HCT116 (cell line): Measurements from ENCODE around the gene LRG1. TPM values are rescaled to one million over a fixed set of nuclear protein-coding genes. Genes with fewer than 3 reads are reported as not detected.

Source experiments
- ATAC-seq: fragments of 200-7000 bp; cut with Tn5 transposase; 2 replicates; pipeline ENCODE4 v1.9.1; 2020; ENCODE audit warnings: mild to moderate bottlenecking, moderate library complexity
- BruUV-seq: library from RNA; stranded (reverse); fragments of 400-500 nt; replicated peaks from 2 replicates; lab custom pipeline; 2021; lab: Mats Ljungman, UMichigan
- CTCF ChIA-PET: fragments of 300-600 bp; sonication (Branson Sonifier 250); formaldehyde crosslinking; loops from one replicate; lab custom pipeline; 2021; ENCODE audit warnings: antibody characterized with exemption; lab: Charles Lee
- POLR2A ChIA-PET: fragments of 300-600, 350-600 bp; sonication (Branson Sonifier 250); formaldehyde crosslinking; loops from one replicate; lab custom pipeline; 2021; ENCODE audit warnings: antibody characterized with exemption; lab: Charles Lee
- RAD21 ChIA-PET, 2 experiments: fragments of 300-600 bp; sonication (Branson Sonifier 250); formaldehyde crosslinking; loops; one replicate each; lab custom pipeline; 2023; ENCODE audit warnings: low total read pairs in 2 of 2; ENCODE audit not compliant: uncharacterized antibody in 2 of 2, unreplicated experiment in 2 of 2, low non-redundant PET in 1 of 2; lab: Charles Lee
- DNase-seq: peaks from one replicate; pipeline ENCODE4 v3.0.0-alpha.2; 2010; ENCODE audit warnings: low read depth, low spot score
- H2AFZ ChIP-seq: fragments of 200-600 bp; shearing (Covaris generic), sonication (generic); 2 replicates; pipeline ENCODE4 v1.6.1; 2017; ENCODE audit warnings: low read depth, mixed run types, mixed read lengths, antibody characterized with exemption, low read length; ENCODE audit not compliant: poor library complexity, severe bottlenecking
- H3K27ac ChIP-seq: 2 replicates; pipeline ENCODE4 v1.5.1; 2012; ENCODE audit warnings: low read depth, low read length
- H3K27me3 ChIP-seq: fragments of 200-600 bp; sonication (generic); 2 replicates; pipeline ENCODE4 v1.6.1; 2016; ENCODE audit warnings: mixed run types, low read length, mixed read lengths; ENCODE audit not compliant: insufficient read depth
- H3K36me3 ChIP-seq, 2 experiments: fragments of 200-500 bp in 1 of 2; fragments of 200-600 bp in 1 of 2; sonication (Bioruptor generic) in 1 of 2; sonication (generic) in 1 of 2; 2 replicates each; pipeline versions ENCODE4 v1.5.1 to v1.6.1; 2014 to 2016; ENCODE audit warnings: low read length in 2 of 2, inconsistent platforms in 1 of 2, mixed read lengths in 1 of 2, mixed run types in 1 of 2; ENCODE audit not compliant: insufficient read depth in 2 of 2, control insufficient read depth in 1 of 2
- H3K4me1 ChIP-seq, 2 experiments: fragments of 200-600 bp in 1 of 2; sonication (generic) in 1 of 2; 2 replicates each; pipeline versions ENCODE4 v1.5.1 to v1.6.1; 2012 to 2017; ENCODE audit warnings: low read length in 2 of 2, inconsistent platforms in 1 of 2, mild to moderate bottlenecking in 1 of 2, mixed read lengths in 1 of 2, mixed run types in 1 of 2, moderate library complexity in 1 of 2; ENCODE audit not compliant: insufficient read depth in 2 of 2, control insufficient read depth in 1 of 2
- H3K4me2 ChIP-seq: fragments of 200-600 bp; sonication (generic); 2 replicates; pipeline ENCODE4 v1.6.1; 2017; ENCODE audit warnings: mixed run types, low read length, mixed read lengths
- H3K4me3 ChIP-seq, 2 experiments: fragments of 200-600 bp in 1 of 2; sonication (generic) in 1 of 2; replicated peaks in 1 of 2; 2 replicates each; pipeline ENCODE4 v1.5.1; 2011 to 2016; ENCODE audit warnings: low read length in 2 of 2, control low read depth in 1 of 2, low read depth in 1 of 2, mild to moderate bottlenecking in 1 of 2, mixed read lengths in 1 of 2, mixed run types in 1 of 2
- H3K79me2 ChIP-seq: fragments of 200-600 bp; sonication (generic); 2 replicates; pipeline ENCODE4 v1.6.1; 2017; ENCODE audit warnings: mild to moderate bottlenecking, mixed run types, low read length, moderate library complexity, mixed read lengths; ENCODE audit not compliant: insufficient read depth
- H3K9ac ChIP-seq: fragments of 200-600 bp; sonication (generic); 2 replicates; pipeline ENCODE4 v1.6.1; 2016; ENCODE audit warnings: low read length, mixed read lengths
- H3K9me2 ChIP-seq: fragments of 200-600 bp; sonication (generic), shearing (Covaris generic); 2 replicates; pipeline ENCODE4 v1.6.1; 2017; ENCODE audit warnings: mixed run types, mild to moderate bottlenecking, moderate library complexity; ENCODE audit not compliant: insufficient read depth
- H3K9me3 ChIP-seq, 2 experiments: fragments of 200-500 bp in 1 of 2; fragments of 200-600 bp in 1 of 2; sonication (Bioruptor generic) in 1 of 2; sonication (generic) in 1 of 2; 2 replicates each; pipeline ENCODE4 v1.6.1; 2014 to 2017; ENCODE audit warnings: low read length in 2 of 2, mixed read lengths in 2 of 2, inconsistent platforms in 1 of 2, low read depth in 1 of 2, mild to moderate bottlenecking in 1 of 2, mixed run types in 1 of 2, moderate library complexity in 1 of 2; ENCODE audit not compliant: control insufficient read depth in 1 of 2, insufficient read depth in 1 of 2
- H4K20me1 ChIP-seq: fragments of 200-600 bp; sonication (generic), shearing (Covaris generic); 2 replicates; pipeline ENCODE4 v1.6.1; 2017; ENCODE audit warnings: mixed run types, mild to moderate bottlenecking, moderate library complexity; ENCODE audit not compliant: insufficient read depth
- EGR1 ChIP-seq: IDR thresholded peaks from 2 replicates; pipeline ENCODE4 v1.6.1; 2012; ENCODE audit warnings: low read depth
- JUND ChIP-seq: IDR thresholded peaks from 2 replicates; pipeline ENCODE4 v1.6.1; 2012
- POLR2A ChIP-seq: IDR thresholded peaks from 2 replicates; pipeline ENCODE4 v1.7.0; 2011; ENCODE audit warnings: borderline replicate concordance; ENCODE audit not compliant: insufficient read depth, insufficient read length; ENCODE audit errors: extremely low read depth
- RAD21 ChIP-seq: IDR thresholded peaks from 2 replicates; pipeline ENCODE4 v1.6.1; 2012; ENCODE audit warnings: low read depth, mild to moderate bottlenecking
- SIN3A ChIP-seq: IDR thresholded peaks from 2 replicates; pipeline ENCODE4 v1.6.1; 2012; ENCODE audit warnings: low read depth
- SP1 ChIP-seq: IDR thresholded peaks from 2 replicates; pipeline ENCODE4 v1.6.1; 2012; ENCODE audit warnings: low read depth
- intact Hi-C: fragments of 100-400 bp; cut with micrococcal nuclease; formaldehyde crosslinking; loops from 2 replicates; pipeline ENCODE4 v1.10.0; 2022
- total RNA-seq: library from RNA; stranded (reverse); gene quantifications from one replicate; pipeline ENCODE4 v1.2.1, GENCODE V29; 2021; ENCODE audit not compliant: unreplicated experiment
- TF ChIP-seq, protein P1 (sequence below): IDR thresholded peaks from 2 replicates; pipeline ENCODE4 v1.6.1; 2012

The LRG1 gene
- total RNA-seq, 1 experiment from 2014 or later, result 1.3 TPM

DNA sequence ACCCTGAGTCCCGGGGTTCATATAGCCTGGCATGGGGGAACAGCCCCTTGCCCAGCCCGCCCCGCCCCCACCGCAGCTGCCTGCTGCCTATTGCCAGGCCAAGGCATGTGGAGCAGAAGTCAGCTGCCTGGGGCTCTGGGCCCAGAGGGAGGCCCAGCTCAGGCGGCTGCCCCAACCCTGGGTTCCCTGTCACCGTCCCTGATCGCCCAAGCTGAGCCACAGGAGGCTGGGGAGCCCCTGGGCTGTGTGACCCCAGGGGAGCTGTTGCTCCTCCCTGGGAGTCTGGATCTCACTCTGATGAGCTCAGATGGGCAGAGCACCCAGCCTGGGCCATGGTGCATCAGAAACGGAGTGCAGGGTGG is 22.9 kb downstream of the LRG1 start:
- Histone ChIP-seq H3K4me1 (peaks cover 0 to 7% of the 10 kb centered on the region in 2 experiments; a peak in 1 of 4 replicates), H3K79me2 (no peaks in the 10 kb centered on the region), H2AFZ (no peak overlapping the region)
- intact Hi-C loops, result no loop called here
- no peak for TF ChIP-seq SP1
- TF ChIP-seq, all 23 proteins: peak for 0
- ATAC-seq (no peak), DNase-seq (no peak)
- H3K9me3 ChIP-seq, result no peaks in the 10 kb centered on the region
- no peak overlapping the region for H3K9ac ChIP-seq
- no peaks in the 10 kb centered on the region for H3K27me3 ChIP-seq
- H3K27ac ChIP-seq, result no peak overlapping the region
- H3K36me3 ChIP-seq, result no peaks in the 10 kb centered on the region
- CTCF ChIA-PET, result no interaction called here
- no TSS peak for BruUV-seq
- no peaks in the 10 kb centered on the region for H4K20me1 ChIP-seq
- no peaks in the 10 kb centered on the region for H3K9me2 ChIP-seq
- RAD21 ChIA-PET, result no interaction called here
- H3K4me3 ChIP-seq, result no peak overlapping the region
- POLR2A ChIA-PET, result no interaction called here
- H3K4me2 ChIP-seq, result no peak overlapping the region

- Histone ChIP-seq H3K9ac (no peak overlapping the region), H4K20me1 (no peaks in the 10 kb centered on the region), H2AFZ (no peak overlapping the region), H3K4me3 (no peak overlapping the region), H3K4me2 (no peak overlapping the region), H3K4me1 (peaks cover 0 to 4% of the 10 kb centered on the region in 2 experiments; a peak in 1 of 4 replicates), H3K27me3 (no peaks in the 10 kb centered on the region), H3K9me2 (no peaks in the 10 kb centered on the region), H3K27ac (no peak overlapping the region), H3K9me3 (no peaks in the 10 kb centered on the region), H3K36me3 (no peaks in the 10 kb centered on the region), H3K79me2 (no peaks in the 10 kb centered on the region)
- RAD21 ChIA-PET, result no interaction called here
- CTCF ChIA-PET, result interaction anchor here (2.0 kb wide), 1 partner anchor 9 kb away, joined by 8 read pairs; no protein-coding TSS in a partner anchor
- ATAC-seq, result 0 out of 2 replicates have a peak, but pooled peaks have one; percentile 23
- intact Hi-C loops, result no loop called here
- POLR2A ChIA-PET, result no interaction called here
- no peak for DNase-seq
- no TSS peak for BruUV-seq
- no peak for TF ChIP-seq JUND
- no peak for TF ChIP-seq SIN3A
- TF ChIP-seq POLR2A, result no peak
- TF ChIP-seq, protein P1, sequence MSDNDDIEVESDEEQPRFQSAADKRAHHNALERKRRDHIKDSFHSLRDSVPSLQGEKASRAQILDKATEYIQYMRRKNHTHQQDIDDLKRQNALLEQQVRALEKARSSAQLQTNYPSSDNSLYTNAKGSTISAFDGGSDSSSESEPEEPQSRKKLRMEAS, result no peak
- TF ChIP-seq EGR1, result no peak
- no peak for TF ChIP-seq RAD21
Observed at GRCh38 chr19:4516199-4516938, 23.5 kb downstream of the LRG1 start.
